GM10248 (cell line): ENCODE results near the gene SLC35B2.

ENCODE experiments used
- CTCF ChIA-PET: fragments of 300-600 bp; sonication (Branson Sonifier 250); formaldehyde crosslinking; extraction: SDS; loops from one replicate; lab custom pipeline; 2021; ENCODE audit warnings: antibody characterized with exemption; lab: Yijun Ruan, JAX
- POLR2A ChIA-PET: fragments of 350-650 bp; sonication (Branson Sonifier 250); formaldehyde crosslinking; extraction: SDS; loops from one replicate; lab custom pipeline; 2020; ENCODE audit warnings: antibody characterized with exemption; lab: Yijun Ruan, JAX
- DNase-seq: peaks from one replicate; pipeline ENCODE4 v3.0.0; 2012; ENCODE audit errors: extremely low spot score
- TF ChIP-seq, protein P1 (sequence below): IDR thresholded peaks from 2 replicates; pipeline ENCODE4 v1.5.1; 2012; ENCODE audit warnings: mild to moderate bottlenecking, low read depth; ENCODE audit errors: extremely low read depth, missing control alignments, control extremely low read depth

The SLC35B2 gene

DNA sequence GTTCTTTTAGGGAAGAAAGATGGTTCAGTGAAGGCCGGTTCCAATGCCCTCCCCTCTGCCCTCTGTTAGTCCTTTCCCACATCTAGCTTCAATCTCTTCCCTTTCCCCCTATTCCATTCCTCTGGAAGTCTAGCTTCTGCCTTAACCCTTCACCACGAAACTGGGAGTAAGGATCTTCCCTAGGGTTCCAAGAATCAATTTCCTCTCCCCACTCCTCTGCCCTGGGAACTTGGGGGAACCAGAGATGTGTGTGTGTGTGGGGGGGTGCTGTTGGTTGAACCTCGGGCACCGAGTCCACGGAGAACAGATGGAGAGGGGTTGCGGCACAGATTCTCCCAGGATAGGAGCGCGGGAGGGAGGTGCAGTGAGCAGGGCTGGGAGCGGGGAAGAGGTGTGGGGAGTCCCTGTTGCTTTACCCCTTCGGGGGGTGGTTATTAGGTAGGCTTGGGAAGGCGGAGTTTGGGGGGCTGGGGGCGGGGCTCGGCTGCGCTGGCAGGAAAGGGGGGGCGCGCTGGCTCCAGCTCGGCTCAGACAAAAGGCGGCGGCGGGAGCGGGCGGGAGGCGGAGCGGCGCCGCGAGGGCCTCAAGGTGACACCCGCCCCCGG, 12.7 kb upstream of the SLC35B2 start, which contains the start of gene TMEM151B:
TMEM151B (plus strand) TSS at position 530 of the 605 bp plus-strand sequence. CDS start 293 bp downstream, outside the sequence.
- no peak for DNase-seq
- CTCF ChIA-PET, result interaction anchor here (1.4 to 7.3 kb wide), 6 partner anchors 8 to 97 kb away, joined by 5 to 182 read pairs (median 29); partner anchors contain the start of gene AARS2
- TF ChIP-seq, protein P1, sequence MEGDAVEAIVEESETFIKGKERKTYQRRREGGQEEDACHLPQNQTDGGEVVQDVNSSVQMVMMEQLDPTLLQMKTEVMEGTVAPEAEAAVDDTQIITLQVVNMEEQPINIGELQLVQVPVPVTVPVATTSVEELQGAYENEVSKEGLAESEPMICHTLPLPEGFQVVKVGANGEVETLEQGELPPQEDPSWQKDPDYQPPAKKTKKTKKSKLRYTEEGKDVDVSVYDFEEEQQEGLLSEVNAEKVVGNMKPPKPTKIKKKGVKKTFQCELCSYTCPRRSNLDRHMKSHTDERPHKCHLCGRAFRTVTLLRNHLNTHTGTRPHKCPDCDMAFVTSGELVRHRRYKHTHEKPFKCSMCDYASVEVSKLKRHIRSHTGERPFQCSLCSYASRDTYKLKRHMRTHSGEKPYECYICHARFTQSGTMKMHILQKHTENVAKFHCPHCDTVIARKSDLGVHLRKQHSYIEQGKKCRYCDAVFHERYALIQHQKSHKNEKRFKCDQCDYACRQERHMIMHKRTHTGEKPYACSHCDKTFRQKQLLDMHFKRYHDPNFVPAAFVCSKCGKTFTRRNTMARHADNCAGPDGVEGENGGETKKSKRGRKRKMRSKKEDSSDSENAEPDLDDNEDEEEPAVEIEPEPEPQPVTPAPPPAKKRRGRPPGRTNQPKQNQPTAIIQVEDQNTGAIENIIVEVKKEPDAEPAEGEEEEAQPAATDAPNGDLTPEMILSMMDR, result no peak
- POLR2A ChIA-PET, result no interaction called here

DNA sequence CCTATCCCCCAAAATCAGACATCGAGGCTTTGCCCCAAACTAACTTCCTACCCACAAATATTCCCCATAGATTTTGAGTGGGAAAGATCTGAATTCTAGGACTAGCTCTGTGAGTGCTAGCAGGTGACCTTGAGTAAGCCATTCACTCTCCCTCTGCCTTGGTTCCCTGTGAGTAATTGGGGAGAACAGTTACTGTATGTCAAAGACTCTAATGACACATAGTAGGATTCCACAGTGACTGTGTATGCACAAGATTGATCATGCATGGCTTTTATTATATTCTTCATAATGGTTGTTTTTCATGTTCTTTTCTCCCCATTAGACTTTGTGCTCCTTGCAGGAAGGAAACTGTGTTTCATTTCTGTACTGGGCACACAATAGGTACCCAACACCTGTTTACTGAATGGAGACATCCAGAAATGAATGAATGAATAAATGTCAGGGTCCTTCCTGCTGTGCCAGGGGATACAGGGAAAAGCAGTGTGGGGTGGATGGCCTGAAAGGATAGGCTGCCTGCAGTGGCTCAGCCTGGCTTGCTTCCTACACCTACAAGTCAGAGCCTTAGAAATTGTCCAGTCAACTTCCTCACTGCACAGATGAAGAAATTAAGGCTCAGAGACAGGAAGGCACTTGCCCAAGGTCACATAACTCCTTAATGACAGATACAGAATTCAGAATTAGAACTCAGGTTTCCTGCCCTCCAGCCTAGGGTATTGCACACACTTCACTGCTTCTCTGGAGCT, 12.0 kb upstream of the SLC35B2 start:
- POLR2A ChIA-PET, result no interaction called here
- DNase-seq, result no peak
- TF ChIP-seq, protein P1, result no peak
- CTCF ChIA-PET, result interaction anchor here (0.9 to 7.3 kb wide), 20 partner anchors 9 to 206 kb away, joined by 3 to 182 read pairs (median 7); partner anchors contain the start of gene AARS2

DNA sequence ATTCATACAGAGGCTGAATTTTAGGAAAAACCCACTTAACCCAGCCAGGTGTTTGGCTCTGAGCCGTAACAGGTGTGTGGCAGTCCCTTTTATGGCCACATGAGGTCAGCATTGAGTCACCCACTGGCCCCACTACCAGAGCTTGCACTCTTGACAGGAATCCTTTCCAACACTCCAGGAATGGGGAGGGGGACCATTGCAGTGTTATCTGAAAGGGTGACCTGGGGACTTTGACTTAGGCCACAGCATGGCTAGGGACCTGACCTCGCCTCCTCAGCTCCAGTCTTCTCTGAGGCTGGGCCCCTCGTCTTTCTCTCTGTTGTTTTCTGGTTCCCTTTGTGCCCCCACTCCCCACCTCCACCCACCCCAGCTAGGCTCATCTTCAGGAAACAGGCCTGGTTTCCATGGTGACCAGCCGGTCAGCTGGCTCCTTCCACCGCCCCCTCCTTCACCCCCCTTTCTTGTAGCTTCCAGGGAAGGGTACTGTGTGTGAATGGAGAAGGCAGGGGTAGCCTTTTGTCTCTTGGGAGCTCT, 10.8 kb upstream of the SLC35B2 start:
- DNase-seq, result peak; percentile 69
- TF ChIP-seq, protein P1, result peak; percentile 90
- ChIA-PET CTCF (interaction anchor here (0.6 to 7.3 kb wide), 49 partner anchors 10 to 208 kb away, joined by 3 to 182 read pairs (median 5); partner anchors contain the start of genes AARS2, HSP90AB1, MYMX and SLC35B2), POLR2A (interaction anchor here (0.6 to 1.4 kb wide), 3 partner anchors 21 to 38 kb away, joined by 3 to 8 read pairs (median 4); partner anchors contain the start of gene HSP90AB1)

DNA sequence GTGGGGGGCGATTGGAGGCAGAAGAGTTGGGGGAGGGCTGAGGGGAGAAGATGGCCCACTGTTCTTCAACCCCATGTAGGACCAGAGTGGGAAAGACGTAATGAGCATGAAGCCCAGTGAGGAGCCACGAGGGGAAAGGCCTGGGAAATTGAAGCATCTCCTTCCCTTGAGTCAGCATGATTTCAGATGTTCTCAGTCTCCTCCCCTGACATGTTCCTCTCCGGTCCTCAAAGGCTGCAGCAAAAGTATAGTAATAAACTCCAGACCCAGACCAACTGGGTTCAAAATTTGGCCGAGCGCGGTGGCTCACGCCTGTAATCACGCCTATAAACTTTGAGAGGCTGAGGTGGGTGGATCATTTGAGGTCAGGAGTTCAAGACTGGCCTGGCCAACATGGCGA, 9.9 kb upstream of the SLC35B2 start:
- TF ChIP-seq, protein P1, result no peak
- DNase-seq, result no peak
- ChIA-PET CTCF (interaction anchor here (0.7 to 7.3 kb wide), 30 partner anchors 9 to 194 kb away, joined by 3 to 182 read pairs (median 6); partner anchors contain the start of genes AARS2, HSP90AB1 and MYMX), POLR2A (interaction anchor here (1.2 kb wide), 1 partner anchor 21 kb away, joined by 7 read pairs; the partner anchor contains the start of gene HSP90AB1)

DNA sequence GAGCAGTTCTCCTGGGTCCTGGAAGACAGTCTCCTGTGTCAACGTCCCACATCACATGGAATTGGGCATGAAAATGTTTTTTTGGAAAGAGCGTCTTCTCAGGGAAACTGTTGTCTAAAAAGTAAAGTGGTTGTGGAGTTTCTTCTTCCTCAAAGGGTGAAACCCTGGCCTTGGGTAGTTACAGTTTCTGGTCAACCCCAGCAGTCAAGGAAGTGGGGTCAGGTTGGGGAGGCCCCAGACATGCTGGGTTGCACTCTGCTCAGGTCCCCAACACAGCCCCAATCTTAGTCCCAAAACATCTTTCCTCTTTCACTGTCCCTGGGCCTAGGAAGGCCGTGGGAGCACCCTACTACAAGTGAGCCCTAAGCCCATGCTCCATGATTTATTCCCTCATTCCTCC, 9.0 kb upstream of the SLC35B2 start:
- TF ChIP-seq, protein P1, result no peak
- peak; percentile 81 for DNase-seq
- CTCF ChIA-PET, result interaction anchor here (0.7 to 7.3 kb wide), 23 partner anchors 8 to 165 kb away, joined by 3 to 182 read pairs (median 9); partner anchors contain the start of genes AARS2 and MYMX
- POLR2A ChIA-PET, result interaction anchor here (1.2 kb wide), 1 partner anchor 20 kb away, joined by 7 read pairs; the partner anchor contains the start of gene HSP90AB1

DNA sequence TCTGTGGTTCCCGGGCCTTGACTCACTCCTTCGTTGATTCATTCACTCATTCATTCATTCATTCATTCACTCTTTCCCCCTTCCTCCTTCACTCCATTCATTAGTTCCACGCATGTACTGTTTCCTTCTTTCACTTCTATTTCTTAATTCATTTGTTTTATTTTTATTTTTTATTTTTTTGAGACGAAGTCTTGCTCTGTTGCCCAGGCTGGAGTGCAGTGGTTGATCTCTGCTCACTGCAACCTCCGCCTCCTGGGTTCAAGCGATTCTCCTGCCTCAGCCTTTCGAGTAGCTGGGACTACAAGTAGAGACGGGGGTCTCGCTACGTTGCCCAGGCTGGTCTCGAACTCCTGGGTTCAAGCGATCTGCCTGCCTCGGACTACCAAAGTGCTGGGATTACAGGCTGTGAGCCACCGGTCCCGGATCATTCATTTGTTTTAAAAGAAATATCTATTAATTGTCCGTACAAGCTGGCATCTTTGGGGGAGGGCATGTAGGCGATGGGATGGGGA, 8.4 kb upstream of the SLC35B2 start:
- POLR2A ChIA-PET, result no interaction called here
- CTCF ChIA-PET, result interaction anchor here (4.4 to 7.3 kb wide), 3 partner anchors 21 to 72 kb away, joined by 39 to 182 read pairs (median 142); partner anchors contain the start of gene AARS2

More for the DNA sequence above, 8.4 kb upstream of the SLC35B2 start:
- DNase-seq, result no peak
- TF ChIP-seq, protein P1, result no peak
